Tibial nerve (tissue), 3 donors: ENCODE results near the gene MACIR.

Source experiments
- POLR2A ChIP-seq, 2 donors: fragments of 450-650 bp; IDR thresholded peaks; one replicate each; pipeline ENCODE4 v1.6.1; 2017; ENCODE audit warnings: antibody characterized with exemption in 2 of 2, mild to moderate bottlenecking in 2 of 2, moderate library complexity in 2 of 2
- TF ChIP-seq, protein P1 (sequence below), 5 experiments: fragments of 200-600 bp in 3 of 5; fragments of 450-650 bp in 2 of 5; sonication (generic) in 3 of 5; IDR thresholded peaks; one replicate each; pipeline ENCODE4 v1.5.1; 2016 to 2019; ENCODE audit warnings: antibody characterized with exemption in 5 of 5, mild to moderate bottlenecking in 3 of 5, moderate library complexity in 2 of 5

DNA sequence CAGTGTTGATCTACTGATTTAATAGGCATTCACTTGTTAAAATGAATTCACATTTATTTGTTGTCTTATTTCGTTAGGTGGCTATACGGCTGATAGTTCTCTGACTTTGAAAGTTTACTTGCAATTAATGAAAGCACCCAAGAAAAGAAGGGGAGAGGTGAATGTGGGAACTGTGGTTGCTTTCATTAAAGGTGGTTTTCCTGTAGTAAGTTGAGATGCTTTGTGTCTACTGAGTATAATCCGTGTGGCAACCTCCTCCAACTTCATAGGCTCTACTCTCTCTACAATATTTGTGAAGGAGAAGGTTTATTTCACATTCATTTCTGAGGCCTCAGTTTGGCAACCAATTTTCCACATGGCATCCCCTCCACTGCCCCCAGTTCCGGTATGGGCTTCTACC is 12.8 kb upstream of the MACIR start:
- TF ChIP-seq POLR2A (IDR thresholded peaks at IDR 0.05): no peak
- TF ChIP-seq, protein P1, sequence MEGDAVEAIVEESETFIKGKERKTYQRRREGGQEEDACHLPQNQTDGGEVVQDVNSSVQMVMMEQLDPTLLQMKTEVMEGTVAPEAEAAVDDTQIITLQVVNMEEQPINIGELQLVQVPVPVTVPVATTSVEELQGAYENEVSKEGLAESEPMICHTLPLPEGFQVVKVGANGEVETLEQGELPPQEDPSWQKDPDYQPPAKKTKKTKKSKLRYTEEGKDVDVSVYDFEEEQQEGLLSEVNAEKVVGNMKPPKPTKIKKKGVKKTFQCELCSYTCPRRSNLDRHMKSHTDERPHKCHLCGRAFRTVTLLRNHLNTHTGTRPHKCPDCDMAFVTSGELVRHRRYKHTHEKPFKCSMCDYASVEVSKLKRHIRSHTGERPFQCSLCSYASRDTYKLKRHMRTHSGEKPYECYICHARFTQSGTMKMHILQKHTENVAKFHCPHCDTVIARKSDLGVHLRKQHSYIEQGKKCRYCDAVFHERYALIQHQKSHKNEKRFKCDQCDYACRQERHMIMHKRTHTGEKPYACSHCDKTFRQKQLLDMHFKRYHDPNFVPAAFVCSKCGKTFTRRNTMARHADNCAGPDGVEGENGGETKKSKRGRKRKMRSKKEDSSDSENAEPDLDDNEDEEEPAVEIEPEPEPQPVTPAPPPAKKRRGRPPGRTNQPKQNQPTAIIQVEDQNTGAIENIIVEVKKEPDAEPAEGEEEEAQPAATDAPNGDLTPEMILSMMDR (IDR thresholded peaks at IDR 0.05): no peak
